IPS-11a (cell line): ENCODE measurements around the gene POLA1.
"Not testable (repeated sequence)": the region's sequence is repeated elsewhere in the genome, so short reads cannot be mapped to it uniquely, and the experiment has no call there.

Source experiments
- H3K4me3 ChIP-seq: one replicate; pipeline ENCODE4 v1.5.1; 2013; ENCODE audit warnings: low read depth, low read length, control low read depth

POLA1 gene

GRCh38 chrX:24782011-24782410 lies 88.3 kb downstream of the POLA1 start:
- H3K4me3 ChIP-seq = no peak overlapping the region

DNA sequence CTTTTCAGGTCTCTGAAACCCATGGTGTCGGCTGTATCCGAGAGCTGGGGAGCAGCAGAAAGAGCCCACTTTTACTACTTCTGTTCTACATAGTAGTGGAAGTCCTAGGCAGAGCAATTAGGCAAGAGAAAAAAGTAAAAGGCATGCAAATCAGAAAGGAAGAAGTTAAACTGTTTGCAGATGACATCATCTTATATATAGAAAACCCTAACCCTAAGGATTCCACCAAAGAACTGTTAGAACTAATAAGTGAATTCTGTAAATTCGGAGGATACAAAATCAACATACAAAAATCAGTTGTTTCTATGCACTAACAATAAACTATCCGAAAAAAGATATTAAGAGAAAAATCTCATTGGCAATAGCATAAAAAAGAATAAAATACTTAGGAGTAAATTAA lies 95.3 kb downstream of the POLA1 start:
- H3K4me3 ChIP-seq = no peak overlapping the region

GRCh38 chrX:24790166-24790565 lies 96.4 kb downstream of the POLA1 start:
- no peak overlapping the region for H3K4me3 ChIP-seq

- no peak overlapping the region for H3K4me3 ChIP-seq
Measured at GRCh38 chrX:24796204-24796603, 102.5 kb downstream of the POLA1 start.

DNA sequence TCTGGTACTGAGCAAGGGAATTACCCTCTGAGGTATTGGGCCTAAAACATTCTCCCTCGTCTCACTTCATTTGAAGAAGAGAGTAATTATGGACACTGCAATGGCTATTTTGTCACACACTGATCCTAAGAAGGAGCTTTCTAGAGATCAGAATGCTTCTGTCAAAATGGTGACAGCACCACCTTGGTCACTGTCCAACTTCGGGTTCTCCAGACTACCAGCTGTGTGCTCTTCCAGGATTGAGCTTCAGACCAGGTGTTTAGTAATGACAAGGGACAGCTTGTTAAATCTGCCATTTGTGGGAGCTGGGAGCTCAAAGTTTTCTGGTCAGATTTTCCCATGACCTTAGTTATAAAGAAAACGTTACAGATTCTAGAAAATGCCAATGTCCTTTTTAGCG lies 105.4 kb downstream of the POLA1 start:
- no peak overlapping the region for H3K4me3 ChIP-seq

DNA sequence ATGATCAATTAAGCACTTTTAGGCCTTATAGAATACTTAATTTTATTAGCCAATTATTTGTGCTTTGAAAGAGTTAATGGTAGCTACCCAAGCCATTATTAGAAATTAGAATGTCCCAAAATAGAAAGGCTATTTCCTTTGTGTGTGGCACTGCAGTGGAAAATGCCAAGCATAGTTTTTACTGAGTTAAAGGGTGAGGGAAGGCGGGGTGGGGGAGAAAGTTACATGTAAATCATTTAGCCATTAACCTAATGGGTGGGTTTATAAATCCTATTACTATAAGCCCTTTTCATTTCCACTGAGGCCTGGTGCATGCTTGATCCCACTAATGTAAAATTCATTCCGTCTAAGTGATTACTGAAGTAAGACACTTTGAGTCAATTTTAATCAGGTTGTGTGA lies 105.8 kb downstream of the POLA1 start:
- no peak overlapping the region for H3K4me3 ChIP-seq

DNA sequence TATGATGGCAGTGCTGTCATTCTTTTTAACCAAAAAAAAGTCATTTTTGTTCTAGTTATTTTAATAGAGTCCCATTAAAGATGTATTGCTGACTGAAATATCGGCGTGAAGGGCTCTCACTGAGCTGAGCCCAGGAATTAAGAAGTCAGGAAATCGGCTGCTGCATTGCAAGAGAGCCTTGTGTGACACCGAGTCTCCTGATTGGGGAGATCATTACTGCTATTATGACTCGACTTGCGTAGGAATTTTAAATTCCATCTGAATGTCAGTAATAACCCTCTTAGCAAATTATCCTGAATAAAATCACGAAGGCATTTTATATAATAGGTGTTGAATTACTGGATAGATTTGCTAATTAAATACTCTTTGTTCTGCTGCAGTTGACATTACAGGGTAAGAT lies 111.5 kb downstream of the POLA1 start:
- no peak overlapping the region for H3K4me3 ChIP-seq

GRCh38 chrX:24819807-24820206 lies 126.1 kb downstream of the POLA1 start:
- H3K4me3 ChIP-seq = not testable (repeated sequence)

DNA sequence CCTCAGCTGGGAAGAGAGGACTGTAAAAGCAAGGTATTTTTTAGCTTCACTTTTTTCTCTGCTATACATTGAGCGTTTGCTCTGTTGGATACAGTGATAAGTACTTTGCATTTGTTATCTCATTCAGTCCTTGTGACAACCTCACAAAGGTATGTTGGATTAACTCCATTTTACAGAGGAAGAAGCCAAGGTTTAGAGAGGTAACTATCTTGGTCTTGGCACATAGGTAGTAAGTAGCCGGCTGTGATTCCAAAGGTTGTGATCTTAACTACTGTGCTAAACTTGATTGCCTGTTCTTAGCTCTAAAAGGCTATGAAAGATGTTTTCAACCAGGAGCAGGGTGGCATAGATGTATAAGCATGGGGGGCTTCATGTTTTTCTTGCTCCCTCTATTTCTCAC lies 134.4 kb downstream of the POLA1 start:
- H3K4me3 ChIP-seq = no peak overlapping the region

GRCh38 chrX:24828600-24828999 lies 134.9 kb downstream of the POLA1 start:
- no peak overlapping the region for H3K4me3 ChIP-seq

GRCh38 chrX:24833695-24834094 lies 140.0 kb downstream of the POLA1 start:
- H3K4me3 ChIP-seq = no peak overlapping the region

DNA sequence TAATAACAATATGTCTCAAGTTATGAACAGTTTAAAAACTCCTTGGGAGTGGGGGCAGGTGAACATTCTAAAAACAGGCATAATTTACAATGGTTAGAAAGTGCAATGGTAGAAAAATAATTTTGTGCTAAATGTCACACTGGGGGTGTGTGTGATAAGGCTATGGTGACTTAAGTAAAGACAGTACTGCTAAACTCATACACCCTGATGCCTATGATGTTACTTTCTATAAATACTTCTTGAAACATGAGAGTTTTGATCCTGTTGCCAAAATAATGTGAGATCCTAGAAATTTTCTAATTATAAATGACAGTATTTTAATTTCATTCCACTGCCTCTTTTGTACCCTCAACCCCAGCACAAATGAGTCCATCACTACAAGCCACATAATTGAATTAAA lies 144.2 kb downstream of the POLA1 start:
- no peak overlapping the region for H3K4me3 ChIP-seq

DNA sequence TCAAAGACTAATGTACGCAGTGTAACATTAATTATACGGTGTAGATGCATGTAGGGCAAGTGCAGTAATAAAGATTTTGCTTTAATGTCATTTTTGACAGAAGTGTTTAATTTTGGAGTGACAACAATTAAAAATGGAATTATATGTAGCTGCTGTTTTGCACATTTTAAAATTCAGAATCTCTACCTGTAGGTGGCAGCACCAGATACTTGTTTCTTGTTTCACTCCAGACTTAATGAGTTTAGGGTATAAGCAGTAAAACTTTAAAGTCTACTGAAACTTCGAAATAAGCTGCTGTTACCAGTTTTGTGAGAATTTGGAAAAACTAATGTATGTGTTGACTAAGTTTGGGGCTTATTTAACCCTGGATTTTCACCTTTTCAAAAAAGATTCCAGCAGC lies 144.9 kb downstream of the POLA1 start:
- no peak overlapping the region for H3K4me3 ChIP-seq

DNA sequence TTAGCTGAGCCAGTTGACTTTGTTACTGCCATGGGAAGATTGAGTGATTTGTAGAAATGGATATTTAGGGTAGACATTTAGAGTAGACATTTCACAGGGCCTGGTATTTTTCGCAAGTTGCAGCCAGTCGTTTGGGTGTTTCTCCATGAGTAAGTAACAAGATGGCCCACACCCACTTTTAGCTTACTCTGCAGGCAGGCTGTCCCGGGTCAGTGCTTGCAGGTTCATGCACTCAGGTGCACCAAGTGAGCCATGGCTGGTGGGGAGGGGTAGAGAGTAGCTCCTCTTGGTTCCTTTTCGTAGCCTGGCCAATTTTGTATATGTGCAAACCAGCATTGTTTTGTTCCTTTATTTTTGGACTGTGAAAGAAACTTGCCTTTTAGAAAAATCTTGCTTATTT lies 145.6 kb downstream of the POLA1 start:
- no peak overlapping the region for H3K4me3 ChIP-seq

DNA sequence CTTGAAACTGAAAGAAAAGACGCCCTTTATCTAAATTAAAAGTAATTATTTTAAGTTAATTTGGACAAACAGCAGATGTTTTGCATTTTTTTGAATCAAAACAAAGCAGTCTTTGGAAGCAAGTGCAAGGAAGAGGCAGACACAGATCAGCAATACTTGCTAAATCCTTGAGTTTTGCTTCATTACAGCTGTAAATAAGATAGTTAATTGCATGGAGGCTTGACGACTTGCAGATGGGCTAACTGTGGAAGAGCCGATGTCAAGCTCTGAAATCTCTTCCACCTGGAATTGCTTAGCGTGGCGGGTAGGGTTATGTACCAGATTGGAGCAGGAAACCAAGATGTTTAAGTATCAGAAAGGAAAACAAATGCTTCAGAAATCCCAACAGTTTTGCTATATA lies 148.8 kb downstream of the POLA1 start:
- no peak overlapping the region for H3K4me3 ChIP-seq

- H3K4me3 ChIP-seq = no peak overlapping the region
Measured at GRCh38 chrX:24846550-24847150, 152.9 kb downstream of the POLA1 start.

GRCh38 chrX:24851289-24851688 lies 157.6 kb downstream of the POLA1 start:
- no peak overlapping the region for H3K4me3 ChIP-seq

DNA sequence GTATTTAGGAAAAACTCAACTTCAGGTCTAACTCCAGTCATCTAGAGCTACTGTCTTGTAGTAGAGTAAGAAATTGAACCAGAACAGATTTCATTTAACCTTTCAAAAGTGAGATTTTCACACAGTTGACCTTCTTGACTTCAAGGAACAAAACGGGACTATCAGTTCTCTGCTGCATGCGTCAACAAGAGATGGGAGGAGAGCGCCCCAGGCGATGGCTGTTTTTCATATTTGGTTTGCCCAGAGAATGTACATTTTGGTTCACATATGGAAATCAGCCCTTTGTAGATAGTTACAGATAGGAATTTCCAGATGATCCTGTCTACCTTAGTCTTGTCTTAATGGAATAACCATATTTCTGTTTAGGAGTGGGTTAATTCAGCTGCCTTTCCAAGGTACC lies 158.1 kb downstream of the POLA1 start:
- H3K4me3 ChIP-seq = no peak overlapping the region

DNA sequence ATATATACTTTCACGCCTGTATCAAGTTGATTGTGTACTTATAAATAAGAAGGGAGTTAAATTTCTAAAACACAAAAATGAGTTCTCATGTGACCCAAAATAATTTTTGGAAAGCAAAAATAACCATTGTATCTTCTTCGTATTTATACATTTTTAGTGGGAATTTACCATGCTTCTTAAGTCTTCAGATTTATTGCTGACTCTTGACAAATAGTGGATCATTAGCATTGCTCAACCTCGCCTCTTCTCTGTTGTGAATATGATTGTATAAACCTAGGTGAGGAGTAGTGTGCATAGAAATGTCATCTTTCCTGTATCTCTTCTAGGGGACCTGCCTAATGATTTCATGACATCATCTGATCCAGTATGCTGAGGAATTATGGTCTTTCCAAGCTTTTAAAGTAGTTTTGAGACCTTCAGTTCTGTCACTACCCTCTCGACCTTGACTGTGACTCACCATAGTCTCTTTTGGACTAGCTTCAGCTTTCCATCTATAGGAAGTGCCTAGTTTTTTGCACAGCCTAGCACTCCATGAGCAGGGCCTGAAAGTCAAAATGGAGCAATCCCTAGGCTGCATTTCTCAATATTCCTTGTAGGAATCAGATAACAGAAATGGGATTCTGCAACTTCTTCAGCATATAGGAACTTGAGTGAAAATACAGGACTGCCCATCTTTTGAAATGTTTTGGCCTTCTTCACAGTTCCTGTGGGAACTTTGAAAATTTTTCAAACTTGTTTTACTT lies 164.5 kb downstream of the POLA1 start:
- no peak overlapping the region for H3K4me3 ChIP-seq

GRCh38 chrX:24859211-24859841 lies 165.6 kb downstream of the POLA1 start:
- H3K4me3 ChIP-seq = no peak overlapping the region

GRCh38 chrX:24860140-24860539 lies 166.4 kb downstream of the POLA1 start:
- H3K4me3 ChIP-seq = no peak overlapping the region

DNA sequence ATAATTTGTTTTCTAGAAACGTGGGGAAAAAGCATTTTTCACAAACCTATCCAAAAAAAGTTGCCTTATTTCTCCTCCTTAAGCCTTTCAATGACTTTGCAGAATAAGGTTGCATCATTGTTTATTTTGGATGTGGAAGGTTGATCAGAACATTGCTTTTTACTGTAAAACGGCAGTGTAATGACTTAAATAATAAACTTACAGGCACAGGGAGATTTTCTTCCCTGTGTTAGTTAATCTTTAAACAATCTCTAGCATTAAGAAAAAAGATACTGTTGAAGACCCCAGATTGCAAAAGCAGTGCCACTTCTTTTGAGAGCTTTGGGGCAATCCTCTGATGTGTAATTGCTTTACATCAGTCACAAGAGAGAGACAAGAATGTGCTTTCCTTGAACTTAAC lies 168.6 kb downstream of the POLA1 start:
- no peak overlapping the region for H3K4me3 ChIP-seq
